GM21737 (cell line): ENCODE results near the gene MVD.

Experiments
- ATAC-seq: cut with Tn5 transposase; IDR thresholded peaks from one replicate; pipeline ENCODE4 v1.9.1; 2021; ENCODE audit warnings: mild to moderate bottlenecking, moderate library complexity; ENCODE audit not compliant: unreplicated experiment

MVD gene

DNA sequence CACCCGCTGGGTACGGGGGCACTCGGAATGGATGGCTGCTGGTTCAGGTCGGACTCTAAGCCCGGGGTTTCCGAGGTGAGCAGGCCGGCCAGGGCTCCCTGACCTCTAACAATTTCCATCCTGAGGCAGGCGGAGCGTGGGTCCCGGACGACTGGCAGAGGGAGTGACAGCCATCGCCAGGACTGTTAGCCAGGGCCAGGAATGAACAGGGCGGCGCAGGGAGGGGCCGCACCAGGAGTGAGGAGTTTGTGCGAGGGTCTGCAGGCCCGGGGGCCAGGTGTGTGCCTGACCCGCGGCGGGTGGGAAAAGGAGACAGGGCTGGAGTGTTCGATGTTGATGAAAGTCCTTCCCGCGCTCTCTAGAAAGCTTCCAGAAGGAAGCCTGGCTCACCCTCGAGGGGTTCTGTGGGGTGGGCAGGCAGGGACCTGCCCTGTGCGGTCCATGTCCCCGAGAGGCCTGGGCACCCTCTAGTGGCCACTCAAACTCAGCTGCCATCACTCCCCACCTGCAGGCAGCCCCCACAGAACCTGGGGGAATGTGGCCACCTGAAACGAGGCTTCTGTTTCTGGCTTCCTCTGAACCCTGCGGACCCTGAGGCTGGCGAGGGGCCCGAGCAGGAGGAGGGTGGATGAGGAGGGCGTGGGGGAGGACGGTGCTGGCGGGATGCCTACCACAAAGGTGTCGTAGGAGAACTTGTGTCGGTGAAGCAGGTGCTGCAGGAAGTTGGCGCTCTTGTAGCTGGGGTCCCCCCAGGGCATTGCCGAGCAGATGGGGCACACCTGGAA, 35.1 kb upstream of the MVD start:
- ATAC-seq, result no peak

DNA sequence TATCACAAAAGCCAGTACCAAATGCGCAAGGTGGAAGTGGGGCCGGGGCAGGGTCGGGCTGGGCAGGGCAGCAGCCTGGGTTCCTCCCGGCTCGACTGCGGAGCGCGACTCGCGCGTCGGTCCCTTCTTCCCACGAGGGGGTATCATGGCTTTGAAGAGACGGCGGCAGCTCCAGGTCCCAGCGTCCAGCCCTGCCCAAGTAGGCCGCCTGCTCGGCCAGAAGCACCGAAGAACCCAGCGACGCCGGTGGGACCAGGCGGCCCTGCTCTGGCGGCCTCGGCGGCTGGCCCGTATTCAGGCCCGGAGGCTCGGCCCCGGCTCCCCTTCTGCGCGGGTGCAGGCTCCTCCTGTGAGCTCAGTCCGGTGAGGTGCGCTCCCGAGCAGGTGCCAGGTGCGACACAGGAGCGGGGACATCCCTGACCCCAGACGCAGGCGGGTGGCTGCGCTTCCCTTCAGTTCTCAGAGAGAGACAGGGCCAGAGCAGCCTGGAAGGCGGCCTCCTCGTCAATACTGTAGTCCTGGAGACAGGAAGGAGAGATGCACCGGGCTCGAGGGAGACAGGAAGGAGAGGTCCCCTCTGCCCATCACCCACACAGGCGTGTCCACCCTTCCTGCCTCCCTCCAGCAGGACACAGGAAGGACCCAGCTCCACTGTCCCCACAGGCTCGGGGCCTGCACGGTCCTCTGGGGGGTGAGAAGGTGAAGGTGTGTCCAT, 34.4 kb upstream of the MVD start:
- no peak for ATAC-seq

DNA sequence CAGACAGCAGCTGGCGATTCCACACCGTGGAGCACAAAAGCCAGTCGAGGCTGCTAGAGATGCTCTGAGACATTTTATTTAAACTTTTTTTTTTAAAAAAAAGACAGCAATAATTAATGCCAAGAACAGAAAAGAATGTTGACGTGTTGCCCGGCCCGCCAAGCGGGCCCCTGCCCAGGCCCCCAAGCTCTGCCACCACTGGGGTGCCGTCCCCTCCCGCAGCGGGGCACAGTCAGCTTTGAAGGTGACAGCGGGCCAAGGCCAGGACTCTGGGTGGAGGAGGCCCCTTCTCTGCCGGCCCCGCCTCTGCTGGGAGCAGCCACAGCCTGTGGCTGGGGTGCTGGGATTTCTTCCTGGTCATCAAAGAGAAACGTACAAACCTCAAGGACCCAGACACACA, 33.5 kb upstream of the MVD start:
- ATAC-seq, result no peak

DNA sequence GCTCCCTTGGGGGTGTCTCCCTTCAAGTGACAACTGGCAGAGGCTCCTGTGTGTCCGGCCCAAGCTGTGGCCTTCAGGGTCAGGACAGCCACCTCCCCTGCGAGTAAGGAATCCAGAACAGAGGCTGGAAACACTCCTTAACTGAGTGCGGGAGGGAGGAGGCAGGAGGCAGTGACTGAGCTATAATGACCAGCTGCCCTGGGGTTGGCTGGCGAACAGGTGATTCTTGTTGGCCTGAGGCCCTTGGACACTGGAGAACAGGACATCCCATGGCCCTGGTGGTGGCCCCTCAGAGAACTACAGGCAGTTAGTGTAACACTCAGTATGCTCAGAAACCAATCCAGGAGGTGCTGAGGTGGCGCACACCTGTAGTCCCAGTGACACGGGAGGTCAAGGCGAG, 32.9 kb upstream of the MVD start:
- ATAC-seq, result no peak

DNA sequence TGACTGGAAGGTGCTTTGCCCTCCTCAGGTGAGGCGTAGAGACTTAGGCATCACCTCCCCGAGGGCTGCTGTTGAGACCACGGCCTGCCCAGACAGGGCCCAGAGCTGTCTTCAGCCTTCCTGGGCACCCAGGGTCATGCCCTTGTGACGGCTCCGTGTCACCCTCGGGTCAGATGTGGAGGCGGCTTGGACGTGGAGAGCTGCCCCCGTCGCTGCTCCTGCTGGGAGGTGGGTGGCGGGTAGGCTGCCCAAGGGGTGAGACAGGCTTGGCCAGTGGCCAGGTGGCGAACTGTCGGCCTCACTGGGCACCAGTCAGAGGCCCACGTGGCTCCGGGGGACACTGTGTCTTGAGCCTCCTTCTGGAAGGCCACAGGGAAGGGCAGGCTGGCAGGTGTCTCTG, 32.3 kb upstream of the MVD start:
- no peak for ATAC-seq

DNA sequence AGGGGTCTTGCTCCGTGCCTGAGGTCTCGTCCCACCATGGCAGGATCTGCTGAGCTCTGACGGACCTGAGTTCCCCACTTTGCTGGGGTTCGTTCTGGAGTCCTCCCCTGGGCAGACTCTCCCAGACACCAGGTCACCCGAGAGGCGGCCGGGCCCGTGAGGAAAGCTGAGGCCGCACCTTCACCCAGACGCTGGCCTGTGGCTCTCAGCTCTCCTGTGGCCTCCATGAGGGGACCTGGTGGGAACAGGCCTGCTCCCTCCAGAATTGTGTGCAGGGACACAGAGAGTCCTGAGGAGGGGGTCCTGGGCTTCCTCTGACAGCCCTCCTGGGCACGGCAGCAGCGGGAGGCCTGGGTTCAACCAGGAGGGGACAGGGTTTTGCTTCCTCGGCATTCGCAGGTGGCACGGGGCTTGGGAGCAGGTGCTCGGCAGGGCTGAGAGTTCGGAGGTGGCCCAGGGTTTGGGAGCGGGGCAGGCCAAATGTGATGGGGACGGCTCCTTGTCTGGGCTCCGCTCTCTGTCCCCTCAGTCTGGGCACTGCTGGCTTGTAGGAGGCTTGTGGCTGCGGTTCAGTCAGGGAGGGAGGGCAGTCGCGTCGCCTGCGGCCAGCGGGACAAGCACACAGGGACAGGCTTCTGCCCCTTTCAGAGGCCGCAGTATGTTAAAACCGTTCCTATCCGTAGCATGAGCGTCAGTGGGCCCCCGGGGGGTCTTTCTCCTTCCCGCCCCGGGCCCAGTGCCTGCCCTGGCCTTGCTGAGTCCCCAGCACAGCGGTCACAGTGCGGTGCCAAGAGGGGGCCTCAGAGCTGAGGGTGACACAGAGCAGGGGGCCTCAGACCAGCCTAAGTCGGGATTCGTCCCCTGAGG, 31.6 kb upstream of the MVD start:
- no peak for ATAC-seq

DNA sequence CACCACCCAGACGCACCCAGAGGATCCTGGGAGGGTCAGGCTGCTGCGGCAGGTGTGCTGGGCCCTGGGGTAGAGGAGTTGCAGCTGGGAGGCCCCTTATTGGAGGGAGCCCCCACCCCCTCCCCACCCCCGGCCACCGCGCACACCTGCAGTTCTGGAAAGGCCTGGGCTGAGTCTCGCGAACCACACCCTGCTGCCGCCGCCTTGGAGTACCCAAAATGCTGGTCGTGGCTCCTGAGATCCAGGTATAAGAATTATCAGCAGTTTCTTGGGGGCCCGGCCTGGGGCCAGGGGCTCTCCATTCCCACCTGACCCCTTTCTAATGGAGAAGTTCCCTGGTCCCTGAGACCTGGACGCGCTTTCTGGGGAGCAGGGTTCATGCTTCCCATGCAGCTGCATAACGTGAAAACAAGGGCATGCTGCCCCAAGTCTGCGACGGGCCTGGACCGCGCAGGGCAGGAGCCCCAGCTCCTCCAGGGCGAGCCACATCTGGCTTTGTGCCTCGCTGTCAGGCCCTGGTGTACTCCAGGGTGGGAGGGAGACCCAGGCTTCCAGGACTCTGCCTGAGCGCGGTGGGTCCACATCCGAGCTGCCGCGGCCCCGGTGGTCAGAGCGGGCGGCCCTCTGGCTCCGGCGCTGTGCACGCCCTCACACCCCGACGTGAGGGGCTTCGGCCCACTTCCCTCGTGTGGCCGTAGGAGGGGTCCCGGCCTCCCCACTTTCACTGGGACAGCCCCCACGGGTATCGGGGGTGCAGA, 30.7 kb upstream of the MVD start:
- ATAC-seq, result no peak

DNA sequence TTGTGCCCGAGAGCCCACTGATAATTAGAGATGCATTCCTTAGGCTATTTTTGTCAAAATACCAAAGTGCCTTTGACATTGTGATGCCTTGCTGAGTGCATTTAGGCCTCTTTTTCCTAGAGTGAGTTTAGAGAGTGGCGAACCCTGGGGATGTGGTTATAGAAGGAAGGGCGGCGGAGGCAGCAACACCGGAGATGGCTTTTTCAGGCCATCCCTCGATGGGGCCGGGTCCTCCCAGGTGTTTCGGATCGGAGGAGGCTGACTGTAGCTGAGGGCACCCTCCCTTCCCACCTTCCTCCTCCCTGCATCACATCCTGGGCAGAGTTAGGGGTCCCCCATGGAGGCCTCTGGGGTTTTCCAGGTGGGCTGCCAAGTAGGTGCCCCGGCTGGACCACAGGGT, 30.0 kb upstream of the MVD start:
- ATAC-seq, result no peak

DNA sequence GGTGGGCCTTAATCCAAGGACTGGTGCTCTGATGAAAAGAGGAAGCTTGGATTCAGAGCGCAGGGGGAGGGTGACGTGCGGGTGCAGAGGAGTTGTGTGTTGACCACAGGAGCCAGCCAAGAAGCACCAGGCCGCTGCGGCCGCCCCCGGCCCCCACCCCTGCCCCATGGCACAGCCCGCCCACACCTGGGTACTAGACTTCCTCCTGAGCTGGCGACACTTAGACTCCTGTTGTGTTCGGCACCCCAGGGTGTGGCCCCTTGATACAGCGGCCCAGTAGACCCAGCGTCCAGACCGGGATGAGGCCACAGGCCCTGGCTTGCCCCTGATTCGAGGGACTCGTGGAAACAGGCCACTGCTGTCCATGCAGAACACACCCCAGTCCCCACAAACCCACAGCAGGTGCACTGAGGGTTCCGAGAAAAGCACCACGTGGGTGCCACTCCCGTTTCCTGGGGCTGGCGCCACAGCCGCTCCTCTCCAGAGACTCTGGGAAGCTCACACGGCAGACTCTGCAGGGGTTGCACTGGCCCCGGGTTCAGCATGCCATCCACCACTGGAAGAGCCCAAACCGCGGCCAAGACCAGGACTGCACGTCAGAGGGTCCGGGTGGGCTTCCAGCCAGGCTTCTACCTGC, 29.2 kb upstream of the MVD start:
- no peak for ATAC-seq

DNA sequence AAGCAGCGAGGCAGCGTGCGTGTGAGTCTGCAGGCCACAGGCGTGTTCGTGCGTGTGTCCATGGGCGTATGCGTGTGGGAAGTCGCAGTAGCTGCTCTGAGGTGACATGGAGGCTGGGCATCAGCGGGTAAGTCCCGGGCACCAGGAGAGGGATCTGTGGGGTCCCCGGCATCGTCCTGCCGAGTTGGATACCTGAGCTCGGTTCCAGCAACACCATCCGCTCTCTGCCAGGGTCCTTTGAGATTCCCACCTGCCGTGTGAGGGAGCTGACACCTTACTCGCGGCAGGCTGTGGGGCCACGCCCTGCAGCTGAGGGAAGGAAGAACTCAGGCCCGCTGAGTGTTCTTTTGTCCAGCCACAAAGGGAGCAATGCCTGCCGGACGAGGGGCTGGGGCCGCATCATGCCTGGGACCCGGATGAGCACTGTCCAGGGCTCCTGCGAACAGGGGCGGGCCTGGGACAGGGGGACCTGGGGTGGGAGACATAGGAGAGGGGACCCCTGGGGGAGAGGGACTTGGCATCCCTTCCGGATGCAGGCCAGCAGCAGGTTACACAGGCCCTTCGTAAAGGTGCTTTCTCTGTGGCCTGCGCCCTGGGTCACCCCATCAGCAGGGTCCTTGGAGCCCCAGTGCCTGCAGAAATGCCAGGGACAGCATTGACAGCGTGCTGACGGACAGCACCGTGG, 28.4 kb upstream of the MVD start:
- ATAC-seq, result no peak

DNA sequence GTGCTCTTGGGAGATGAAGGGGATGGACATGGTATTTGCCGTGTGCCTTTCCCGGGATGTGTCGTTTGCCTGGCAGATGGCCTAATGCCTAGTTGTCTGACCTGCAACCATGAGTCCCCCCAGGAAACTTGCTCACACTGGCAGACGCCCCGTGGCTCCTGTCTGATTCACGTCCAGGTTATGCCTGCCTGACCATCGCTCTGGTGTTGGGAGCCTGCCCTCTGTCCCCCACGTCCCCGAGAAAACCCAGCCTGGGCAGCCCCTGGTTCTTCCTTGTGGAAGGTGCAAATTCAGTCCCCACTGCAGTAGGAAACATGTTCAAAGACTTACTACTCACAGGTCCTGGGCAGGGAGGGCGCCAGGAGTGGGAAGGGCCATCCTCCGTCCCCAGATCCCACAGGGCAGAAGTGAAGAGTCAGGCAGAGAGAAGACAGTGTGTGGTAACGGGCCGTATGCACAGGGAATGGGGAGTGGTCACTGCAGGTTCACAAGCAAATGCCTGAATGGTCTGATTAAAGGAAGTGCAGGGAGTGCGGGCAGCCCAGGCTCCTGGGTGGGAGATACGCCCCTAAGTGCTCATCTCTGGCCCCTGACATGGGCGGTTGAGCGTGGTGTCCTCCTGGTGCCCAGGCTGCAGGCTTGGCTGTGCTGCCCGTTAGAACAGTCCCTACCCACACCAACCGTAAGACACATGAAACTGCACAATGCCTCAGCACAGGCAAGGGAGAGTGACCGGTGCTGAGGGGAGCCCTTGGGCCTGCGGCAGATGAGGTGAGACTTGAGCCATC, 27.6 kb upstream of the MVD start:
- no peak for ATAC-seq

DNA sequence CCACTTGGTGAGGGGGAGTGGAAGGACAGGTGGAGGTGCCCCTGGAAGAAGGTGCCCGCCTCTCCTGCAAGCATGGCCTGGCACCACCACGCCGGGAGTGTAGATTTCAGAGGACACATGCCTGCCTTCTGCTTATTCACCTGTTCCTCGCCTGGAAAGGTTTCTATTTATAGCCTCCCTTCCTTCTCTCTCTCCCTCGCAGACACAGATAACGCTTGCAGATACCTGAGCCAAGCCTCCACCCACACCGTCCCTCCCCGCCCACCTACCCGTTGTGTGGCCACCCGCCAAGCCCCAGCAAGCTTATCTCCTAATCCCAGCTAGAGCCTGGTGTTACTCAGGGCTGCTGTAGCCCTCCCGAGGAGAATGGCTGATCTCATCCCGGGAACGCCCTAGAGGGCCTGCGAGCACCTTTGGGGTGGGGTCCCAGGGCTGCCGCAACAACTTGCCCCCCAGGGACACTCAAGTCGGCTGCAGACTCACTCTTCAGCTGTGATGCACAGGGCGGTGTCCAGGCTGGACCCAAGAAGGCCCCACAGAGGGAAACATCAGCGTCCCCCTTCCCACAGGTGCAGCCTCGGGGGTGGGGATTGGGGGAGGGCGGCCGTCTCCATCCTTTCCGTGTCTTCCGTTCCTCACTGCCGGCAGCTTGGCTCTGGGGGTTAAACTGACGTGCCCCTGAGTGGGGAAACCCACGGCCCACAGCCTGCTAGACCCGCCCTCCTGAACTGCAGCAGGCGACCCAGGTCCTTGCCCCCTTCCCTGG, 25.3 kb upstream of the MVD start:
- no peak for ATAC-seq

DNA sequence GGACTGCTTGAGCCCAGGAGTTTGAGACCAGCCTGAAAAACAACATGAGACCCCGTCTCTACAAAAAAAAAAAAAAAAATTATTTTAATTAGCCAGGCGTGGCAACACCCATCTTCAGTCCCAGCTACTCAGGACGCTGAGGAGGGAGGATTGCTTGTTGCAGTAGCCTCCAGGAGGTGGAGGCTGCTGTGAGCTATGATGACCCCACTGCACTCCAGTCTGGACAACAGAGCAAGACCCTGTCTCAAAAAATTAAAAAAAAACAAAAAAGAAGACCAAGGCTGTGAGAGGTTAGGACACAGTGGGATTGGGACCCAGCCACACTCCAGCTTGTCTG, 24.8 kb upstream of the MVD start:
- ATAC-seq, result no peak

DNA sequence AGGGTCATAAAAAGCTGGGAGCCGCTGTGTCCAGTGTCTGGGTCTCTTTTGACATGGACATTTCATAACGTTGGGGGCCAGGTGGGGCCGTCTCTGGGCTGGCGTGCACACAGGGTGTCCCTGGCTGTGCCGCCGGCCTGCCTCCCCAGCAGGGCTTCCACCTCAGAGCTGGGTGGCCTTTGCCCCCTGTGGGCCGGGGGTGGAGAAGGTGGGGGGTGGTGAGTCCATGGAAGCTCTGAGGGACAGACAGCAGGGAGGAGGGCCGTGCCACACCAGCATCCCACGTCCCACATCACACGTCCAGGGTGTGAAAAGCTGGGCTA, 24.3 kb upstream of the MVD start:
- no peak for ATAC-seq

DNA sequence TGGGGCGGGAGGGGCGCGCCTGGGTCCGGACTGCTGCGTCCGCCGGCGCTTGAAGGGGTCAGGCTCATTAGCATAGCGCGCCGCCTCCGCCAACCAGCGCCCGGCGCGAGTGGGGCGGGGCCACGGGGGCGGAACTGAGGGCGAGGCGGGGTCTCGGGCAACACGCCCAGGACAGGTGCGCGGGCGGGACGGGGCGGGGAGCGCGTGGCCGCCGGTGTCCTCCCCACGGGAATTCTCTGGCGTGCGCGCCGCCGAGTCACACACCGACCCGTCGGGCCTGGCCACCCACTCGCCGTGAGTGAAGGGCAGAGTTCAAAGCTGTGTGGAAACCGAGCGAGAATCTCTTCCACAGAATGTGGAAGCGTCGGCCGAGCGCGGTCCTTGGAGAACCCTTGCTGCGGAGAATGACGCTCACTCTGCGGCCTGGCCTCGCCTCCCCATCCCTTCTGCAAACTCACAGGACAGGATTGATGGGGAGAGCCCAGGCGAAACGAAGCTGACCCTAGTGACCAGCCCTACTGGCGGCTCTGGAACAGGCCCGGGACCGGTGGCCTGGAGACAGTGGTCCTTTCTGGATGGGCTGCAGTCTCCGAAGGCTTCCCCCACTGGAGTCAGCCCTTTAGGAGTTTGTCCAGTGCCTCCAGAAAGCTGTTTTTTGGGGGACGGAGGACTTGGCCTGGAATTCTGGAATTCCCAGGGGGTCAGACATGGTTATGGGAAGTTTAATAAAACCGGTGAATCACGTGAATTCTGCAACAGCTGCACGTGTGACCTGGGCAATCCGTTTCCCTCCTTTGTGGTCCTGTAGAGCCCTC, 23.8 kb upstream of the MVD start, which contains the start of gene SNAI3:
Gene SNAI3, minus strand, starts transcription at position 69 of the 815 bp plus-strand sequence. CDS start 101 bp downstream, outside the sequence.
- peak; percentile 58 for ATAC-seq

DNA sequence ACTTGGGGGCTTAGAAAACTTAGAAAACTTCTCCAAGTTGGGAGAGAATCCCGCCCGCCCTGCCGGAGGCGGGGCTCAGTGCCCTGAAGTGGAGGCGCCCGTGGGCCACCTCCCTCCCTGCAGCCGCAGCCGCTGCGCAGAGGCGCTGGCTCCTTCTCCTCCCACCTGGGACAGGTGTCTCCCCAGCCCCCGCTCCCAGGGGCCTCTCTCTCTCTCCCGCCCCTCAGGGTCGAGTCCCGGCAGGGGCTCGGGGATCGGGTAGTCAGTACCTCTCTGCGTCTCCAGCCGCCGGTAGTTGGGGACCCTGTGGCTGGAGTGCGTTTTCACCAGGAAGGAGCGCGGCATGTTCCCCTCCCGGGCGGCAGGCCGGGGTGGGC, 23.2 kb upstream of the MVD start:
- peak; percentile 11 for ATAC-seq

DNA sequence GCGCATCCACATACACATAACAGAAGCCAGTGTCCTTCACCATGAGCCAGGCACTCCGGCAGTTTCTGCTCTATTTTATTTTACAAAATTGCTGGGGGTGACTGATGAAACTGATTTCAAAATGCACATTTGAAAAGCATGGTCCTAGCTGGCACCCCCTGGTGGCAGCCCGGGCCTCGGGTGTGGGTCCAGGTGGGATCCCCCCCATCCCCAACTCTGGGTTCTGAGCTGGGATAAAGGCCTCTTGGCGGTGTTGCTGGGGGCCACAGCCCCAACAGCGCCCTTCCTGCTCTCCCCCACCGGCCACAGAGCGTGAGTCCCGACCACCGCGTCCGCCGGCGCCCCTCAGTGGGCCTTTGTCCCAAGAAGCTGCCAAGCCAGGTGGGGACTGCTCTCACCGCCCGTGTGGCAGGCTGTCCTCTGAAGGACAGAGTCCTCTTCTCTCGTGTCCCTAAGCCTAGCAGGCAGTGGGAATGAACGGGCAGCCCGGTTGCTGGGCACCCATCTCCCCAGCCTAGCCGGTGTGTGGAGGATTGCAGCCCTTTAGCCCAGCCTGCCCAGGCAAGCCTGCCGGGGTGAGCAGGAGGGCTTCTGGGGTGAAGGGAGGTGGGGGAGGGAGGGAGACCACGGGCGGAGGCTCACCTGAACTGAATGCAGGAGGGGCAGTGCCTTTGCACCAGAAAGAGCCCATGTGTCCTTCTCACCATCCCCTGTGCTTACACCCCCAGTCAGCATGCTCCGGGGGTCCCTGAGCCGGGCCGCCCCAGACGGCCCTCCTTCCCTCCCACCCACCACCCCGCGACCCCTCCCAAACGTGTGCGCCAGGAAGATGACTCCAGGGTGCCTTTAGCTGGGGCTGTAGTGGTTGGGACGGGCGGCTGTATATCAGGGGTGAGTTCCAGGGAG, 22.5 kb upstream of the MVD start:
- no peak for ATAC-seq
